Small intestine (tissue), 7 donors: Measurements from ENCODE around the gene COMMD7. TPM values are rescaled to one million over a fixed set of nuclear protein-coding genes. Genes with fewer than 3 reads are reported as not detected.
A peak's percentile ranks its signal among the peaks of the same experiment; 100 is the strongest.

Experiments
- DNase-seq, 2 donors: peaks; one replicate each; pipeline versions ENCODE4 v3.0.0 to v3.0.0-alpha.2; 2013
- FAIRE-seq: peaks from 2 replicates; lab custom pipeline; 2012; peaks lifted over from hg19 to GRCh38; lab: Jason Lieb, UNC
- H3K27ac ChIP-seq, 3 donors: one replicate each; pipeline ENCODE4 v1.5.1; 2013; ENCODE audit warnings: low read length in 2 of 3, mild to moderate bottlenecking in 2 of 3, control low read depth in 1 of 3, inconsistent platforms in 1 of 3, low read depth in 1 of 3, moderate library complexity in 1 of 3
- H3K27me3 ChIP-seq, 3 donors: one replicate each; pipeline ENCODE4 v1.6.1; 2013; ENCODE audit warnings: low read length in 3 of 3, inconsistent platforms in 1 of 3; ENCODE audit not compliant: control insufficient read depth in 3 of 3, insufficient read depth in 3 of 3
- H3K36me3 ChIP-seq, 3 donors: one replicate each; pipeline ENCODE4 v1.6.1; 2013; ENCODE audit warnings: low read length in 3 of 3, inconsistent platforms in 1 of 3, low read depth in 1 of 3, mild to moderate bottlenecking in 1 of 3, moderate library complexity in 1 of 3; ENCODE audit not compliant: control insufficient read depth in 3 of 3, insufficient read depth in 2 of 3
- H3K4me1 ChIP-seq, 3 donors: one replicate each; pipeline ENCODE4 v1.6.1; 2013; ENCODE audit warnings: low read length in 2 of 3, inconsistent platforms in 1 of 3, low read depth in 1 of 3, mild to moderate bottlenecking in 1 of 3, moderate library complexity in 1 of 3; ENCODE audit not compliant: control insufficient read depth in 3 of 3, insufficient read depth in 2 of 3
- H3K4me3 ChIP-seq, 3 donors: one replicate each; pipeline ENCODE4 v1.5.1; 2013; ENCODE audit warnings: low read length in 3 of 3, control low read depth in 1 of 3, inconsistent platforms in 1 of 3, low read depth in 1 of 3, mild to moderate bottlenecking in 1 of 3, moderate library complexity in 1 of 3
- H3K9me3 ChIP-seq, 2 donors: one replicate each; pipeline ENCODE4 v1.6.1; 2013; ENCODE audit warnings: low read depth in 1 of 2, low read length in 1 of 2; ENCODE audit not compliant: control insufficient read depth in 2 of 2, insufficient read depth in 1 of 2
- WGBS, 3 donors: extraction: QIAGEN DNeasy Blood & Tissue Kit; methylation state at CpG; one replicate each; pipeline ENCODE4 v1.1.7; 2013; 5-methylcytosine and 5-hydroxymethylcytosine counted together
- polyA plus RNA-seq, 4 donors: library from polyadenylated mRNA; stranded (reverse) in 3 of 4; unstranded in 1 of 4; fragments of 200-250 nt in 3 of 4; fragments of 120-200 nt in 1 of 4; gene quantifications; one replicate each; pipeline versions ENCODE4 v1.2.1 to v1.2.3, GENCODE V29; 2013
- donor health status: healthy with polysubstance abuse.
- donor health status: control.
- donor health status: control.
- donor health status: Bipolar disorder and iron deficiency.
- donor health status: healthy.

The COMMD7 gene
- polyA plus RNA-seq, 4 donors: 24.2 to 42.8 (median 37.9) TPM

DNA sequence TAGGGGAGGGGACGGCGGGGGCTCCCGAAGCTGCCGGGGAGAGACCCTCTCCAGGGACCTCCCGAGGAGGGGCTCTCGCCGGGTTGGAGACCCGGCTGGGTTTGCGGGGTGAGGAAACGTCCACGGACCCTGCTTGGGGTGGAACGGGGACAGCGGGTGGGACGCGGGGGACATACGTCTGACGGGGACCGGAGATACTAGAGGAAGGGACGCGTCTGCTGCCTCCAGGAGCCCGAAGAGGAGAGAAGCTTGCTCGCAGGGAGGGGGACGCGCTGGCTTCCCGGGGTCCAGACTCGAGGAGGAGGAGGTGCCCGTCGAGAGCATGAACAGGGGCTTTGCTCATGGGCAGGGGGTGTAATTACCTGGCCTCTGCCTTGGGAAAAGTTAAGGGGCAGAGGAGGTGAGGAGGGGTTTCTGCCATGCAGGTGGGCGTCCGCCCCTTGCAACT lies 19.5 kb upstream of the COMMD7 start:
- FAIRE-seq (no peak), DNase-seq (peak in 1 of 2 donors; percentile 54)
- WGBS, 3 donors: 1 to 2% (median 1%) methylated on average over 16 to 30 of the region's 30 CpGs
- peaks cover 0 to 6% (median 0%) of the 10 kb centered on the region in 3 donors for H3K4me1 ChIP-seq
- no peaks in the 10 kb centered on the region for H3K36me3 ChIP-seq
- peaks cover 0 to 5% (median 0%) of the 10 kb centered on the region in 3 donors for H3K27me3 ChIP-seq
- peak overlapping the region; percentile 60 to 81 (median 69) for H3K4me3 ChIP-seq
- no peak overlapping the region for H3K27ac ChIP-seq
- no peaks in the 10 kb centered on the region for H3K9me3 ChIP-seq

DNA sequence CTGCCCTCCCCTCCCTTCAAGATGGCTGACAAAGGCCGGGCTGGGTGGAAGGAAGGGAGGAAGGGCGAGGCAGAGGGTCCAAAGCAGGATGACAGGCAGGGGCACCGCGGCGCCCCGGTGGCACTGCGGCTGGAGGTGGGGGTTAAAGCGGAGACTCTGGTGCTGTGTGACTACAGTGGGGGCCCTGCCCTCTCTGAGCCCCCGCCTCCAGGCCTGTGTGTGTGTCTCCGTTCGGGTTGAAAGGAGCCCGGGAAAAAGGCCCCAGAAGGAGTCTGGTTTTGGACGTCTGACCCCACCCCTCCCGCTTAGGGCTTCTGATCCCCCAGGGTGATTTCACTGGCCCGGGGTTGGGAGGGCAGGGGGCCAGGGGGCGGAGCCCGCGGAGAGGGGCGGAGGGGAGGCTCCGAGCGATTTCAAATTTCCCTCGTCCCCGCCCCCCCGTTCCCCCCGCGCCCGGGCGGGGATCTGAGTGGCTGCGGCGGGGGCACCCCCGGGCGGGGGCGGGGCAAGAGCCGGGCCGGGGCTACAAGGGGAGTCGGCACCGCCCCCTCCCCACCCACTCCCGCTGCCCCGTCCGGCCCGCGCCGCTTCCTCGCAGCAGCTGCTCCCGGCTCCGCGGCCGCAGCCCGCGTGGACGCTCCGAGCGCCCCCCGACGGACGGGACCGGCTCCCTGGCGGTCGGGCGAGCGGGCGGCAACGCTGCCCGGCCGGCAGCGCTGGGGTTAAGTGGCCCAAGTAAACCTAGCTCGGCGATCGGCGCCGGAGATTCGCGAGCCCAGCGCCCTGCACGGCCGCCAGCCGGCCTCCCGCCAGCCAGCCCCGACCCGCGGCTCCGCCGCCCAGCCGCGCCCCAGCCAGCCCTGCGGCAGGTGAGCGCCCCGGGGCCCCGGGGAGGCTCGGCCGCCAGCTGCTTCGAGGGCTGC lies 18.8 kb upstream of the COMMD7 start, which contains the start of gene DNMT3B:
Gene DNMT3B, plus strand, starts transcription at position 555 of the 923 bp plus-strand sequence. CDS start 17,939 bp downstream, outside the sequence.
- no peak within 1 kb of the TSS for H3K27ac ChIP-seq
- peaks cover 0 to 5% (median 0%) of the 10 kb centered on the region in 3 donors for H3K27me3 ChIP-seq
- WGBS, 3 donors: 0 to 1% (median 1%) methylated on average over 38 to 92 of the region's 92 CpGs
- H3K36me3 ChIP-seq: no peaks in the 10 kb centered on the region
- no peaks in the 10 kb centered on the region for H3K9me3 ChIP-seq
- H3K4me3 ChIP-seq: peak within 1 kb of the TSS; percentile 60 to 81 (median 69)
- H3K4me1 ChIP-seq: peaks cover 0 to 6% (median 0%) of the 10 kb centered on the region in 3 donors
- DNase-seq: peak; percentile 44 to 90
- no peak for FAIRE-seq

DNA sequence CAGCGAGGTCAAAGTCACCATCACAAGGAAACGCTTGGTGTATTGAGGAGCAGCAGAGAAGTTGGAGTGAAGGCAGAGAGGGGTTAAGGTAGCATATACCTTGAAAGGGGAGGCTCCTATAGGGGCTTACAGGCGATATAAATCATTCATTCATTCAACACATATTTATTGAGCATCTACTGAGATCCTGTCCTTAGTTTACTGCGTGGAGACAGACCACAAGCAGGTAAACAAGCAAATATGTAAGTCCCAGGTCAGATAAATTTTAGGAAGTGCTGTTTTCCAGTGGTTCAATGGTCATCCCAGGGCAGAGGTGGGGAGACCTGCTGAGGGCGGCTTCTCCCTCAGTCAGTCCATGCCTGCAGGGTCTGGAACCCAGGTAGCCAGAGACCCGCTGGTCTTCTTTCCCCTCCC lies 18.2 kb upstream of the COMMD7 start:
- Histone ChIP-seq H3K9me3 (no peaks in the 10 kb centered on the region), H3K27me3 (peaks cover 0 to 5% (median 0%) of the 10 kb centered on the region in 3 donors), H3K4me3 (peak overlapping the region in 2 of 3 donors; percentile 53 to 81), H3K4me1 (peaks cover 0 to 6% (median 0%) of the 10 kb centered on the region in 3 donors), H3K27ac (no peak overlapping the region), H3K36me3 (no peaks in the 10 kb centered on the region)
- DNase-seq (no peak), FAIRE-seq (no peak)
- WGBS, 3 donors: 19 to 34% (median 28%) methylated on average over 6 of the region's 6 CpGs

GRCh38 chr20:32756156-32756555 lies 12.9 kb upstream of the COMMD7 start:
- Histone ChIP-seq H3K9me3 (no peaks in the 10 kb centered on the region), H3K4me3 (no peak overlapping the region), H3K27ac (no peak overlapping the region), H3K36me3 (no peaks in the 10 kb centered on the region), H3K27me3 (no peaks in the 10 kb centered on the region), H3K4me1 (no peaks in the 10 kb centered on the region)
- 62 to 70% (median 70%) methylated on average over 5 of the region's 5 CpGs for WGBS, 3 donors
- DNase-seq (no peak), FAIRE-seq (no peak)

DNA sequence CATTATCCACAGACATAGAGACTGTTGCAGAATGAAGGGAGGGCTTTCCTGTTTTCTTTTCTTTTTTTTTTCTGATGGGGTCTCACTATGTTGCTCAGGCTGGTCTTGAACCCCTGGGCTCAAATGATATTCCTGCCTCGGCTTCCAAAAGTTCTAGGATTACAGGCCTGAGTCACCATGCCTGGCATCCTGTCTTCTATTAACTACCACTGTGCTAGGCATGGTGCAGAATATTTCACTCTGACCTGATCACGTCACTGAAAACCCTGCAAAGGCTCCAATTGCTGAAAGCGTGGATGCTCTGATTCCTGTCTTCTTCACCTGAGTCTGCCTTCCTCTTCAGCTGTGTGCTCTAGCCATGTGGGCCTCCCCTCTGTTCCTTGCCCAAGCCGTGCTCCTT lies 10.5 kb upstream of the COMMD7 start:
- no peak overlapping the region for H3K4me3 ChIP-seq
- 85 to 88% (median 88%) methylated on average over 4 of the region's 4 CpGs for WGBS, 3 donors
- no peaks in the 10 kb centered on the region for H3K36me3 ChIP-seq
- FAIRE-seq (no peak), DNase-seq (no peak)
- H3K9me3 ChIP-seq: no peaks in the 10 kb centered on the region
- H3K4me1 ChIP-seq: no peaks in the 10 kb centered on the region
- H3K27ac ChIP-seq: no peak overlapping the region
- H3K27me3 ChIP-seq: no peaks in the 10 kb centered on the region

DNA sequence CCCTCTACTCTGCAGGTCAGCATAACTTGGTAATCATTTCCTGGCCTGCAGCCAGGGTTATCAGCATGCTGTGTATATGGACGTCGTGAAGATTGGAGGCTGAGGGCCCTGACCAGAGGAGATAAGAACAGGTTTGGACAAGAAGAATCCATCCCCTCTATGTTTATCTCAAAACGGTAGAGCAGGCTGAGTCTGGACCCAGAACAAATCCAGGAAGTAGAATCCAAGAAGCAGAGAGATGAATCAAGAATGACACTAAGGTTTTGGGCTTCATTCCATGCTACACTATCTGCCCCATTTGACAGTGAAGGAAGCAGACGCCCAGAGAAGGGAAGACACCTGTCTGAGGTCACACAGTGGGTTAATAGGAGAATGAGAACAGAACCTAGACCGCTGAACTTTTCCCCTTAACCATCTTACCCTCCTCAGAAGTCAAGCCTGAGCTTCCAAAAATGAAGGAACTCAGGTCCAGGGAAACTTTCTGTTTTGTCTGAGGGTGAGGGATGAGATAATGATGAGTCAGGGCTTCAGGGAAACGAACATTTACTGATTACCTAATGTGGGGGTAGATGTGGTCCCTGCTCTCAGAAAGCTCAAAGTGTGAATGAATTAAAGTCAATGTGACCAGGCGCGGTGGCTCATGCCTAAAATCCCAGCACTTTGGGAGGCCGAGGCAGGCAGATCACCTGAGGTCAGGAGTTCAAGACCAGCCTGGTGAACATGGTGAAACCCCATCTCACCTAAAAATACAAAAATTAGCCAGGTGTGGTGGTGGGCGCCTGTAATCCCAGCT lies 9.4 kb upstream of the COMMD7 start:
- Histone ChIP-seq H3K27me3 (no peaks in the 10 kb centered on the region), H3K4me3 (no peak overlapping the region), H3K36me3 (no peaks in the 10 kb centered on the region), H3K4me1 (no peaks in the 10 kb centered on the region), H3K27ac (no peak overlapping the region), H3K9me3 (no peaks in the 10 kb centered on the region)
- DNase-seq: no peak
- 60 to 64% (median 62%) methylated on average over 10 of the region's 10 CpGs for WGBS, 3 donors
- FAIRE-seq: no peak

GRCh38 chr20:32751702-32752457 lies 8.6 kb upstream of the COMMD7 start:
- Histone ChIP-seq H3K27ac (no peak overlapping the region), H3K4me3 (no peak overlapping the region), H3K36me3 (no peaks in the 10 kb centered on the region), H3K27me3 (no peaks in the 10 kb centered on the region), H3K9me3 (no peaks in the 10 kb centered on the region), H3K4me1 (no peaks in the 10 kb centered on the region)
- WGBS, 3 donors: 83 to 89% (median 85%) methylated on average over 6 of the region's 6 CpGs
- no peak for DNase-seq
- no peak for FAIRE-seq

GRCh38 chr20:32751293-32751692 lies 8.0 kb upstream of the COMMD7 start:
- no peak for DNase-seq
- no peak for FAIRE-seq
- no peaks in the 10 kb centered on the region for H3K4me1 ChIP-seq
- no peaks in the 10 kb centered on the region for H3K27me3 ChIP-seq
- no peaks in the 10 kb centered on the region for H3K36me3 ChIP-seq
- H3K9me3 ChIP-seq: no peaks in the 10 kb centered on the region
- H3K4me3 ChIP-seq: no peak overlapping the region
- no peak overlapping the region for H3K27ac ChIP-seq
